SU-DHL-6 (cell line): ENCODE measurements around the gene C3orf33.

Experiments
- EZH2phosphoT487 ChIP-seq: fragments of 200-600 bp; sonication (generic), shearing (Covaris generic); conservative IDR thresholded peaks from 2 replicates; pipeline ENCODE4 v1.6.1; 2018; ENCODE audit warnings: mild to moderate bottlenecking, antibody characterized with exemption, low read length, moderate library complexity, mixed read lengths
- TF ChIP-seq, protein P1 (sequence below): fragments of 200-600 bp; sonication (generic); IDR thresholded peaks from one replicate; pipeline ENCODE4 v1.5.1; 2017; ENCODE audit warnings: antibody characterized with exemption, mild to moderate bottlenecking, low read length, moderate library complexity; ENCODE audit not compliant: insufficient read depth, poor library complexity, severe bottlenecking

GRCh38 chr3:155766206-155766605 lies 39.9 kb downstream of the C3orf33 start:
- TF ChIP-seq, protein P1, sequence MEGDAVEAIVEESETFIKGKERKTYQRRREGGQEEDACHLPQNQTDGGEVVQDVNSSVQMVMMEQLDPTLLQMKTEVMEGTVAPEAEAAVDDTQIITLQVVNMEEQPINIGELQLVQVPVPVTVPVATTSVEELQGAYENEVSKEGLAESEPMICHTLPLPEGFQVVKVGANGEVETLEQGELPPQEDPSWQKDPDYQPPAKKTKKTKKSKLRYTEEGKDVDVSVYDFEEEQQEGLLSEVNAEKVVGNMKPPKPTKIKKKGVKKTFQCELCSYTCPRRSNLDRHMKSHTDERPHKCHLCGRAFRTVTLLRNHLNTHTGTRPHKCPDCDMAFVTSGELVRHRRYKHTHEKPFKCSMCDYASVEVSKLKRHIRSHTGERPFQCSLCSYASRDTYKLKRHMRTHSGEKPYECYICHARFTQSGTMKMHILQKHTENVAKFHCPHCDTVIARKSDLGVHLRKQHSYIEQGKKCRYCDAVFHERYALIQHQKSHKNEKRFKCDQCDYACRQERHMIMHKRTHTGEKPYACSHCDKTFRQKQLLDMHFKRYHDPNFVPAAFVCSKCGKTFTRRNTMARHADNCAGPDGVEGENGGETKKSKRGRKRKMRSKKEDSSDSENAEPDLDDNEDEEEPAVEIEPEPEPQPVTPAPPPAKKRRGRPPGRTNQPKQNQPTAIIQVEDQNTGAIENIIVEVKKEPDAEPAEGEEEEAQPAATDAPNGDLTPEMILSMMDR, result no peak
- no peak for TF ChIP-seq EZH2phosphoT487
